Subcutaneous adipose tissue (tissue), 4 donors: ENCODE measurements around the gene PDIK1L. TPM values are rescaled to one million over a fixed set of nuclear protein-coding genes. Genes with fewer than 3 reads are reported as not detected.

ENCODE experiments used
- total RNA-seq, 4 donors: library from RNA; depleted of rRNA; stranded (reverse); fragments of >200 nt; gene quantifications; one replicate each; pipeline ENCODE4 v1.1.0, GENCODE V29; 2016
- TF ChIP-seq, protein P1 (sequence below): fragments of 450-650 bp; IDR thresholded peaks from one replicate; pipeline ENCODE4 v1.5.1; 2016; ENCODE audit warnings: low read depth, mild to moderate bottlenecking, control low read depth, antibody characterized with exemption, moderate library complexity

PDIK1L gene
- total RNA-seq, 4 donors from 2014 or later, result 5.8 to 9.3 (median 8.3) TPM

DNA sequence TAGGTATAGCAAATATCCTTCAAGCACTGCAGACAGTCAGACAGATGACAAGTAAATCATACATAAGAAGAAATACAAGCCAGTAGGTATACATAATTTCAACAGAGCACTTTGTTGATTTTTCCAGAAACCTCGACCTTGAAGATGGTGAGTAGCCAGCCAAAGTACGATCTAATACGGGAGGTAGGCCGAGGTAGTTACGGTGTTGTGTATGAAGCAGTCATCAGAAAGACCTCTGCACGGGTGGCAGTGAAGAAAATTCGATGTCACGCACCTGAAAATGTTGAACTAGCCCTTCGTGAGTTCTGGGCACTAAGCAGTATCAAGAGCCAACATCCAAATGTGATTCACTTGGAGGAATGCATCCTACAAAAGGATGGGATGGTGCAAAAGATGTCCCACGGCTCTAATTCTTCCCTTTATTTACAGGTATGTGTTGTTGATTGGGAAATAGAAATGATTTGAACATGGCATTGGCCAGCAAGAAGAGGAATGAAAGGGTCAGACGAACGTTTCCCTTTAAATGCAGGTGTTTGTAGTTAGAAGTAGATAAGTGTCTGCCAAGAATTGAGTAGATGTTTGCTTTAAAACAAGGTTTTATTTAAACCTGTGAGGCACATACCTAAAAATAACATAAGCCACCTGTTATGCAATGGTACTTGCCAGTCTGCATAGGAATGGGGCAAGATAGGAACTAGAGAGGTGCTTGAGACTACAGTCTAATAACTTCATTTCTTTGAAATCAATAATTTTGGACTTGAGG, 2.7 kb downstream of the PDIK1L start:
- TF ChIP-seq, protein P1, sequence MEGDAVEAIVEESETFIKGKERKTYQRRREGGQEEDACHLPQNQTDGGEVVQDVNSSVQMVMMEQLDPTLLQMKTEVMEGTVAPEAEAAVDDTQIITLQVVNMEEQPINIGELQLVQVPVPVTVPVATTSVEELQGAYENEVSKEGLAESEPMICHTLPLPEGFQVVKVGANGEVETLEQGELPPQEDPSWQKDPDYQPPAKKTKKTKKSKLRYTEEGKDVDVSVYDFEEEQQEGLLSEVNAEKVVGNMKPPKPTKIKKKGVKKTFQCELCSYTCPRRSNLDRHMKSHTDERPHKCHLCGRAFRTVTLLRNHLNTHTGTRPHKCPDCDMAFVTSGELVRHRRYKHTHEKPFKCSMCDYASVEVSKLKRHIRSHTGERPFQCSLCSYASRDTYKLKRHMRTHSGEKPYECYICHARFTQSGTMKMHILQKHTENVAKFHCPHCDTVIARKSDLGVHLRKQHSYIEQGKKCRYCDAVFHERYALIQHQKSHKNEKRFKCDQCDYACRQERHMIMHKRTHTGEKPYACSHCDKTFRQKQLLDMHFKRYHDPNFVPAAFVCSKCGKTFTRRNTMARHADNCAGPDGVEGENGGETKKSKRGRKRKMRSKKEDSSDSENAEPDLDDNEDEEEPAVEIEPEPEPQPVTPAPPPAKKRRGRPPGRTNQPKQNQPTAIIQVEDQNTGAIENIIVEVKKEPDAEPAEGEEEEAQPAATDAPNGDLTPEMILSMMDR, result no peak

- TF ChIP-seq, protein P1, result no peak
Measured at GRCh38 chr1:26119892-26120608, 8.4 kb downstream of the PDIK1L start.

DNA sequence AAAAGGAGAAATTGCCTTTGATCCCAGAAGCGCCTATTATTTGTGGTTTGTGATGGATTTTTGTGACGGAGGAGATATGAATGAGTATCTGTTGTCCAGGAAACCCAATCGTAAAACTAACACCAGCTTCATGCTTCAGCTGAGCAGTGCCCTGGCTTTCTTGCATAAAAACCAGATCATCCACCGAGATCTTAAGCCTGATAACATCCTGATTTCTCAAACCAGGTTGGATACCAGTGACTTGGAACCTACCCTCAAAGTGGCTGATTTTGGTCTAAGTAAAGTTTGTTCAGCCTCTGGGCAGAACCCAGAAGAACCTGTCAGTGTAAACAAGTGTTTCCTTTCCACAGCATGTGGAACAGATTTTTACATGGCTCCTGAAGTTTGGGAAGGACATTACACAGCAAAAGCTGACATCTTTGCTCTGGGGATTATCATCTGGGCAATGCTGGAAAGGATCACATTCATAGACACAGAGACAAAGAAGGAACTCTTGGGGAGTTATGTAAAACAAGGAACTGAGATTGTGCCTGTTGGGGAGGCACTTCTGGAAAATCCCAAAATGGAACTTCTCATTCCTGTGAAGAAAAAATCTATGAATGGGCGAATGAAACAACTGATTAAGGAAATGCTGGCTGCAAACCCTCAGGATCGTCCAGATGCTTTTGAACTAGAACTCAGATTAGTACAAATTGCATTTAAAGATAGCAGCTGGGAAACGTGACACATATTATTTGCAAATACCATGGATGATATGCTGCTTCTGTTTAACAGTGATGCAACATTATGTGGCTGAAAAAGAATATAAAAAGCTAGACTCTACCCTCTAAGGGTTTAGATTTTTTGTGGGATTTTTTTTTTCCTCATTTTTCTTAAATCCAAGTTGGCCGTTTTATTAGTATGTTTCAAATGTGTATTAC, 10.5 kb downstream of the PDIK1L start:
- TF ChIP-seq, protein P1, result no peak

DNA sequence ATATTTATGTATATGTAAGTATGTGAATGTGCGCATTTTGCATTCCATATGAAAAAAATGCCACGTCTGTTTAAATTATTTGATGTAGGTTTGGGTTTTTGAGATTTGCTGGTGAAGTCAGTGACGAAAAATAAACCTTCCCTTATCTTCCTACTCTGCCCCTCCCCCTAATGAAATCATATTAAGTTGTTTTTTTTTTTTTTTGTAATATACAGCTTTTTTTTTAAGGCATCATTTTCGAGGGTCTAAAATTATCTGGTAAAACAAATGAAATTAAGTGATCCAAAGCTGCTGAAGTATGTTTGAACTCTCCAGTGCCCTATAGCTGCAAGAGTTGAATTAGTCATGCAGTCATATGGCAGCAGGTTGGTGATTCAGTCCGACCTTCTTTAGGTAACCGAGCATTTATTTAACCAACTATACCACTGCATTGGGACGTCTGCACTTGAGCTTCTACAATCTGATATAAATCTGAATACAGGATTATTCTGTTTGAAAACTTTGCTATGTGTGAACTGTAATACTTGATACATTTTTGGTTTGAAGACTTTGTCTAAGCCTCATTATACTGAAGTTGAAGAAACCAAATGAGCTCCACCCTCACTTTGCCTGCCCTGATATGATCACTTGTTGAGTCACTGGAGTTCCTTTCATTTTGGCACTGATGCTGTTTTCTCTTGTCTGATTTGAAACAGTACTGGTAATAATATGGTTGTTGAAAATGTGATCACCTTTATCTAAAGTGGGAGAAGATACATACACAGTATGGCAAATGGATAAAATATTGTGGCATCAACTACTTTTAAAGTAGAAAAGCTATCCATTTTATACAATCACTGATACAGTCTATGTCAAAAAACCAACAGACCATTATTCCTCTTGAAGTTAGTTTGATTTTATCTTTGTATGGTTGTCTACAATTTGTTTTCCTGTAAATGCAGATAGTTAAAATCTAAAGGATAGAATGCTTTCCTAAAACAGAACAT, 11.7 kb downstream of the PDIK1L start:
- TF ChIP-seq, protein P1, result no peak

- TF ChIP-seq, protein P1, result no peak
Measured at GRCh38 chr1:26124418-26125331, 13.1 kb downstream of the PDIK1L start.

- TF ChIP-seq, protein P1, result no peak
Measured at GRCh38 chr1:26125382-26125781, 13.8 kb downstream of the PDIK1L start.
